ENCODE measurements around the gene SIGLEC5. TPM values are rescaled to one million over a fixed set of nuclear protein-coding genes. Genes with fewer than 3 reads are reported as not detected.

SIGLEC5 gene
- total and polyA plus RNA-seq, 2 experiments from 2014 or later = not detected

- ATAC-seq (no peak), DNase-seq (ENCODE audit: low spot score) (no peak)
- no peaks in the 10 kb centered on the region for H3K79me2 ChIP-seq (replicated peaks; ENCODE audit: insufficient read depth)
- H3K4me1 Mint-ChIP-seq = no peaks in the 10 kb centered on the region
- H3K36me3 ChIP-seq (ENCODE audit: insufficient read depth) = no peaks in the 10 kb centered on the region
- no peaks in the 10 kb centered on the region for H3F3A ChIP-seq (replicated peaks; ENCODE audit: low read depth)
- H2AFZ ChIP-seq = 0 out of 2 replicates have a peak overlapping the region, but pooled peaks have one; percentile 14
- no peaks in the 10 kb centered on the region for H4K20me1 ChIP-seq (replicated peaks; ENCODE audit: insufficient read depth)
- no peaks in the 10 kb centered on the region for H3K4me1 ChIP-seq (ENCODE audit: insufficient read depth)
- H3K9me2 ChIP-seq (ENCODE audit: insufficient read depth) = 0 out of 2 replicates have a peak, but pooled peaks cover 5% of the 10 kb centered on the region
- H3K4me2 ChIP-seq = no peak overlapping the region
- no peak overlapping the region for H3K27ac Mint-ChIP-seq
- H3K4me3 ChIP-seq = no peak overlapping the region
- H3K36me3 Mint-ChIP-seq (ENCODE audit: low read depth) = peaks cover 25% of the 10 kb centered on the region
- no peak overlapping the region for H3K4me3 Mint-ChIP-seq
- H3K27ac ChIP-seq (ENCODE audit: low read depth) = no peak overlapping the region
- no peaks in the 10 kb centered on the region for H3K27me3 ChIP-seq (ENCODE audit: insufficient read depth)
- peaks cover 85% of the 10 kb centered on the region for H3K9me3 Mint-ChIP-seq
- TF ChIP-seq EZH2phosphoT487 (IDR thresholded peaks at IDR 0.05; ENCODE audit: unreplicated experiment) (no peak), EZH2 (IDR thresholded peaks at IDR 0.05; ENCODE audit: low read depth, unreplicated experiment) (no peak), POLR2AphosphoS5 (IDR thresholded peaks at IDR 0.05; ENCODE audit: low read depth) (no peak), REST (IDR thresholded peaks at IDR 0.05; ENCODE audit: unreplicated experiment) (no peak), CREB1 (CRISPR knock-in tag; IDR thresholded peaks at IDR 0.05; ENCODE audit: low read depth) (no peak), STAT1 (IDR thresholded peaks at IDR 0.05; ENCODE audit: unreplicated experiment) (no peak), ZNF462 (CRISPR knock-in tag; IDR thresholded peaks at IDR 0.05) (no peak), CTCF (conservative IDR thresholded peaks at IDR 0.05; ENCODE audit: low read depth in 2 of 2) (no peak), ZNF114 (CRISPR knock-in tag; IDR thresholded peaks at IDR 0.05) (no peak), NANOG (IDR thresholded peaks at IDR 0.05; ENCODE audit: borderline replicate concordance) (no peak), JUNB (IDR thresholded peaks at IDR 0.05; ENCODE audit: unreplicated experiment) (no peak), ZNF331 (CRISPR knock-in tag; IDR thresholded peaks at IDR 0.05; ENCODE audit: low read depth) (no peak), ETS1 (IDR thresholded peaks at IDR 0.05) (no peak)
- peaks cover 11% of the 10 kb centered on the region for H3K27me3 Mint-ChIP-seq (ENCODE audit: insufficient read depth, low read depth, poor library complexity)
Observed at GRCh38 chr19:51647318-51647717, 17.1 kb upstream of the SIGLEC5 start.
